Liver (tissue), 9 donors: ENCODE results near the gene ABL1. TPM values are rescaled to one million over a fixed set of nuclear protein-coding genes. Genes with fewer than 3 reads are reported as not detected.

ENCODE experiments used
- DNase-seq: peaks from one replicate; pipeline ENCODE4 v3.0.0-alpha.2; 2017; ENCODE audit warnings: low spot score
- H3K27ac ChIP-seq, 2 donors: one replicate each; pipeline ENCODE4 v1.7.0; 2013; ENCODE audit warnings: inconsistent platforms in 2 of 2, low read length in 2 of 2, control low read depth in 1 of 2, low read depth in 1 of 2, mild to moderate bottlenecking in 1 of 2
- H3K27me3 ChIP-seq, 4 donors: one replicate each; pipeline versions ENCODE4 v1.6.1 to v1.7.0; 2013; ENCODE audit warnings: low read length in 3 of 4, inconsistent platforms in 1 of 4, mild to moderate bottlenecking in 1 of 4, moderate library complexity in 1 of 4; ENCODE audit not compliant: control insufficient read depth in 4 of 4, insufficient read depth in 4 of 4
- H3K36me3 ChIP-seq, 4 donors: one replicate each; pipeline versions ENCODE4 v1.6.1 to v1.7.0; 2013; ENCODE audit warnings: low read length in 3 of 4, mild to moderate bottlenecking in 3 of 4, low read depth in 1 of 4, moderate library complexity in 1 of 4; ENCODE audit not compliant: control insufficient read depth in 4 of 4, insufficient read depth in 3 of 4
- H3K4me1 ChIP-seq, 4 donors: one replicate each; pipeline versions ENCODE4 v1.6.1 to v1.7.0; 2013; ENCODE audit warnings: low read length in 3 of 4, mild to moderate bottlenecking in 3 of 4, moderate library complexity in 1 of 4; ENCODE audit not compliant: control insufficient read depth in 4 of 4, insufficient read depth in 4 of 4
- H3K4me3 ChIP-seq, 3 donors: one replicate each; pipeline versions ENCODE4 v1.6.1 to v1.7.0; 2013; ENCODE audit warnings: low read length in 3 of 3, control low read depth in 1 of 3, low read depth in 1 of 3, mild to moderate bottlenecking in 1 of 3
- H3K9ac ChIP-seq, 2 donors: one replicate each; pipeline ENCODE4 v1.7.0; 2013; ENCODE audit warnings: low read length in 2 of 2, mild to moderate bottlenecking in 2 of 2, moderate library complexity in 2 of 2, control low read depth in 1 of 2, low read depth in 1 of 2
- H3K9me3 ChIP-seq, 4 donors: one replicate each; pipeline versions ENCODE4 v1.6.1 to v1.7.0; 2013; ENCODE audit warnings: low read length in 3 of 4; ENCODE audit not compliant: control insufficient read depth in 4 of 4
- EGR1 ChIP-seq, 2 donors: IDR thresholded peaks; 2 replicates each; pipeline ENCODE4 v1.6.1; 2016 to 2018; ENCODE audit warnings: antibody characterized with exemption in 2 of 2, low read depth in 2 of 2
- FOXA1 ChIP-seq: IDR thresholded peaks from 2 replicates; pipeline ENCODE4 v1.6.1; 2016; ENCODE audit warnings: antibody characterized with exemption
- GABPA ChIP-seq, 2 donors: IDR thresholded peaks in 1 of 2; conservative IDR thresholded peaks in 1 of 2; 2 replicates each; pipeline ENCODE4 v1.6.1; 2016; ENCODE audit warnings: antibody characterized with exemption in 2 of 2, mild to moderate bottlenecking in 1 of 2, moderate library complexity in 1 of 2
- HNF4G ChIP-seq: IDR thresholded peaks from 2 replicates; pipeline ENCODE4 v1.6.1; 2016; ENCODE audit warnings: antibody characterized with exemption
- JUND ChIP-seq, 2 donors: IDR thresholded peaks; 2 replicates each; pipeline ENCODE4 v1.6.1; 2016; ENCODE audit warnings: antibody characterized with exemption in 2 of 2
- NR2F2 ChIP-seq: IDR thresholded peaks from 2 replicates; pipeline ENCODE4 v1.6.1; 2016; ENCODE audit warnings: antibody characterized with exemption
- RAD21 ChIP-seq, 2 donors: IDR thresholded peaks; 2 replicates each; pipeline ENCODE4 v1.6.1; 2016; ENCODE audit warnings: antibody characterized with exemption in 2 of 2, mild to moderate bottlenecking in 2 of 2
- RXRA ChIP-seq, 2 donors: IDR thresholded peaks; 2 replicates each; pipeline ENCODE4 v1.6.1; 2017 to 2018; ENCODE audit warnings: antibody characterized with exemption in 2 of 2, mild to moderate bottlenecking in 1 of 2
- SP1 ChIP-seq: IDR thresholded peaks from 2 replicates; pipeline ENCODE4 v1.6.1; 2018; ENCODE audit warnings: antibody characterized with exemption, mild to moderate bottlenecking
- WGBS: extraction: QIAGEN DNeasy Blood & Tissue Kit; methylation state at CpG from one replicate; pipeline ENCODE4 v1.1.7; 2013; 5-methylcytosine and 5-hydroxymethylcytosine counted together
- polyA plus RNA-seq, 2 donors: library from polyadenylated mRNA; stranded (reverse) in 1 of 2; unstranded in 1 of 2; fragments of 200-250 nt in 1 of 2; fragments of >200 nt in 1 of 2; fragmentation: Nextera tagmentation in 1 of 2; extraction: Ambion mirVana in 1 of 2; gene quantifications; one replicate each; pipeline versions ENCODE4 v1.2.1 to v1.2.3, GENCODE V29; 2013 to 2015
- total RNA-seq, 2 donors: library from RNA; depleted of rRNA; stranded (reverse); fragments of >200 nt; gene quantifications; one replicate each; pipeline ENCODE4 v1.2.3, GENCODE V29; 2014
- TF ChIP-seq, protein P1 (sequence below): IDR thresholded peaks from 2 replicates; pipeline ENCODE4 v1.6.1; 2016; ENCODE audit warnings: antibody characterized with exemption
- TF ChIP-seq, protein P2 (sequence below): IDR thresholded peaks from 2 replicates; pipeline ENCODE4 v1.6.1; 2016; ENCODE audit warnings: antibody characterized with exemption, mild to moderate bottlenecking
- TF ChIP-seq, protein P3 (sequence below): IDR thresholded peaks from 2 replicates; pipeline ENCODE4 v1.6.1; 2016; ENCODE audit warnings: antibody characterized with exemption
- TF ChIP-seq, protein P4 (sequence below): fragments of 150-350 bp; IDR thresholded peaks from 2 replicates; pipeline ENCODE4 v1.5.1; 2017; ENCODE audit warnings: improper control_type of control experiment, low read depth, low read length; ENCODE audit not compliant: missing input control
- donor health status: healthy.
- donor health status: healthy.
- donor health status: healthy.
- donor health status: healthy.
- donor health status: healthy.

ABL1 gene
- total and polyA plus RNA-seq, 4 donors = 4.2 to 14.2 (median 10.9) TPM

DNA sequence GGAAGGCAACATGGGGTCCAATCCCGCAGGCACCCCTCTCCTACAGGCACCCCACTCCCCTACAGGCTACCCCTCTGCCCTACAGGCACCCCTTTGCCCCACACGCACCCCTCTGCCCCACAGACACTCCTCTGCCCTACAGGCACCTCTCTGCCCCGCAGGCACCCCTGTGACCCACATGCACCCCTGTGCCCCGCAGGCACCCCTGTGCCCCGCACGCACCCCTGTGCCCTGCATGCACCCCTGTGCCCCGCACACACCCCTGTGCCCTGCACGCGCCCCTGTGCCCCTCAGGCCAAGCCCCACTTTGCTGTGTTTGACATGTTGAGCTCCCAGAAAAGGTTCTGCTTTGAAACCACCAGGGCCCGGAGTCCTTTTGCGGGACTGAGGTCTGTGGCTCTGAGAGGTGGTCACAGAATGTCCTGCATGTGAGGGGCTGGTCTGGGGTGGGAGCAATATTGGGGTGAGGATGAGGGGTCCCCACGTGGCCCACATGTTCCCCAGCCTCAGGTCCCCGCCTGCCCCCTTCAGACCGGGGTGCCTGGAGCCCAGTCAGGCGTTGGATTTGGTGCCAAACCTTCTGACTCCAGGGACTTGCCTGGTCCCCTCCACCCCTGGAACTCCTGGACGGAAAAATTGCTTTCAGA is 62.2 kb downstream of the ABL1 start (continued):
- TF ChIP-seq, protein P1, sequence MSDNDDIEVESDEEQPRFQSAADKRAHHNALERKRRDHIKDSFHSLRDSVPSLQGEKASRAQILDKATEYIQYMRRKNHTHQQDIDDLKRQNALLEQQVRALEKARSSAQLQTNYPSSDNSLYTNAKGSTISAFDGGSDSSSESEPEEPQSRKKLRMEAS = no peak
- no peak for TF ChIP-seq RXRA (IDR thresholded peaks at IDR 0.05)
- no peak for TF ChIP-seq SP1

DNA sequence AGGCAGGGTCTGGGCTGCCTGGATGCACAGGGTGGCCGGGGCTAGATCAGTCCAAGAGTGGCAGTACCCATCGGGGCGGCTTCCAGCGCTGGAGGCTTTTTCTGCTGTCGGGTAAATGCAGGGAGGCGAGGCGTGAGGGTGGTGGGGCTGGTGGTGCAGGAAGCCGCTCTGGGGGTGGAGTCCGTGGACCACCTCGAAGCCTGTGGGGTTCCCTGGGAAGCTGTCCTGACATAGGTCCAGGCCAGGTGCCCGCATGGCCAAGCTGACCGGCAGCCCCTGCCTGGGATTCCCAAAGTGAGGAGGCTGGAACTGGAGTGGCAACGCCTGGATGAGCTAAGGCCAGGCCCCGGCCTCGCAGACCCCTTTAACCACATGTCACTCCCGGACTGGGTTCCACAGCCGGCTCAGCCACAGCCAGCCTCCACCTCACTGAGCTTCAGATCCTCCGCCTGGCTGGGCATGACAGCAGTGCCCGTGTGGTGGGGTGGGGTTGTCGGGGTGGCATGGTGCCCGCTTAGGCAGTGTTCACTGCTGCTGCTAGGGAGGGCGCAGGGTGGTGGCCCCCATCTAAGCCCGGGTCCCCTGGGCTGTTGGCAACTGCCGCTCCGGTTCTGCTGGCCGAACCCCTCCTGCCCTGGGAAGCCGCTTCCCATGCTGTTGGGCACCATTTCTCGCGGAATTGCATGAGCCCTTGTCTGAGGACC is 62.9 kb downstream of the ABL1 start:
- Histone ChIP-seq H3K4me3 (no peak overlapping the region), H3K27ac (no peak overlapping the region), H3K36me3 (no peaks in the 10 kb centered on the region), H3K4me1 (no peaks in the 10 kb centered on the region), H3K9me3 (no peaks in the 10 kb centered on the region), H3K27me3 (no peaks in the 10 kb centered on the region), H3K9ac (no peak overlapping the region)
- 76% methylated on average over 29 of the region's 29 CpGs for WGBS
- DNase-seq = no peak
- TF ChIP-seq, protein P1 = no peak
- TF ChIP-seq RAD21 (IDR thresholded peaks at IDR 0.05) (no peak), JUND (IDR thresholded peaks at IDR 0.05) (no peak), HNF4G (no peak), FOXA1 (no peak), GABPA (IDR thresholded peaks at IDR 0.05 in 1 of 2, conservative IDR thresholded peaks at IDR 0.05 in 1 of 2) (no peak)
- TF ChIP-seq, protein P2, sequence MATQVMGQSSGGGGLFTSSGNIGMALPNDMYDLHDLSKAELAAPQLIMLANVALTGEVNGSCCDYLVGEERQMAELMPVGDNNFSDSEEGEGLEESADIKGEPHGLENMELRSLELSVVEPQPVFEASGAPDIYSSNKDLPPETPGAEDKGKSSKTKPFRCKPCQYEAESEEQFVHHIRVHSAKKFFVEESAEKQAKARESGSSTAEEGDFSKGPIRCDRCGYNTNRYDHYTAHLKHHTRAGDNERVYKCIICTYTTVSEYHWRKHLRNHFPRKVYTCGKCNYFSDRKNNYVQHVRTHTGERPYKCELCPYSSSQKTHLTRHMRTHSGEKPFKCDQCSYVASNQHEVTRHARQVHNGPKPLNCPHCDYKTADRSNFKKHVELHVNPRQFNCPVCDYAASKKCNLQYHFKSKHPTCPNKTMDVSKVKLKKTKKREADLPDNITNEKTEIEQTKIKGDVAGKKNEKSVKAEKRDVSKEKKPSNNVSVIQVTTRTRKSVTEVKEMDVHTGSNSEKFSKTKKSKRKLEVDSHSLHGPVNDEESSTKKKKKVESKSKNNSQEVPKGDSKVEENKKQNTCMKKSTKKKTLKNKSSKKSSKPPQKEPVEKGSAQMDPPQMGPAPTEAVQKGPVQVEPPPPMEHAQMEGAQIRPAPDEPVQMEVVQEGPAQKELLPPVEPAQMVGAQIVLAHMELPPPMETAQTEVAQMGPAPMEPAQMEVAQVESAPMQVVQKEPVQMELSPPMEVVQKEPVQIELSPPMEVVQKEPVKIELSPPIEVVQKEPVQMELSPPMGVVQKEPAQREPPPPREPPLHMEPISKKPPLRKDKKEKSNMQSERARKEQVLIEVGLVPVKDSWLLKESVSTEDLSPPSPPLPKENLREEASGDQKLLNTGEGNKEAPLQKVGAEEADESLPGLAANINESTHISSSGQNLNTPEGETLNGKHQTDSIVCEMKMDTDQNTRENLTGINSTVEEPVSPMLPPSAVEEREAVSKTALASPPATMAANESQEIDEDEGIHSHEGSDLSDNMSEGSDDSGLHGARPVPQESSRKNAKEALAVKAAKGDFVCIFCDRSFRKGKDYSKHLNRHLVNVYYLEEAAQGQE = no peak
- TF ChIP-seq, protein P3, sequence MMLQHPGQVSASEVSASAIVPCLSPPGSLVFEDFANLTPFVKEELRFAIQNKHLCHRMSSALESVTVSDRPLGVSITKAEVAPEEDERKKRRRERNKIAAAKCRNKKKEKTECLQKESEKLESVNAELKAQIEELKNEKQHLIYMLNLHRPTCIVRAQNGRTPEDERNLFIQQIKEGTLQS = no peak
- TF ChIP-seq, protein P4, sequence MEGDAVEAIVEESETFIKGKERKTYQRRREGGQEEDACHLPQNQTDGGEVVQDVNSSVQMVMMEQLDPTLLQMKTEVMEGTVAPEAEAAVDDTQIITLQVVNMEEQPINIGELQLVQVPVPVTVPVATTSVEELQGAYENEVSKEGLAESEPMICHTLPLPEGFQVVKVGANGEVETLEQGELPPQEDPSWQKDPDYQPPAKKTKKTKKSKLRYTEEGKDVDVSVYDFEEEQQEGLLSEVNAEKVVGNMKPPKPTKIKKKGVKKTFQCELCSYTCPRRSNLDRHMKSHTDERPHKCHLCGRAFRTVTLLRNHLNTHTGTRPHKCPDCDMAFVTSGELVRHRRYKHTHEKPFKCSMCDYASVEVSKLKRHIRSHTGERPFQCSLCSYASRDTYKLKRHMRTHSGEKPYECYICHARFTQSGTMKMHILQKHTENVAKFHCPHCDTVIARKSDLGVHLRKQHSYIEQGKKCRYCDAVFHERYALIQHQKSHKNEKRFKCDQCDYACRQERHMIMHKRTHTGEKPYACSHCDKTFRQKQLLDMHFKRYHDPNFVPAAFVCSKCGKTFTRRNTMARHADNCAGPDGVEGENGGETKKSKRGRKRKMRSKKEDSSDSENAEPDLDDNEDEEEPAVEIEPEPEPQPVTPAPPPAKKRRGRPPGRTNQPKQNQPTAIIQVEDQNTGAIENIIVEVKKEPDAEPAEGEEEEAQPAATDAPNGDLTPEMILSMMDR = no peak

DNA sequence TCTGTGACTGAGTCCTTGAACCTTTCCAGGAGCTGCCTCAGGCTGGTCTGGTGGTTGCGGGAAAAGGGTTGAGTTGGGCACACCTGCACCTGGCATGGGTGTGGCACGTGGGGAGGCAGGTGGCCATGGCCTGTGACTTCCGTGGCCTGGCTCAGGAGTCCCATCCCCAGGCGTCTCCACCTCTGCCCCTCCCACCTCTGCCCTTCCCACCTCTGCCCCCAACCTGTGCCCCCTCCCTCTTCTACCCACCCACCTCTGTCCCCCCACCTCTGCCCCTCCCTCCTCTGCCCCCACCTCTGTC is 63.4 kb downstream of the ABL1 start:
- no peak overlapping the region for H3K27ac ChIP-seq
- no peak overlapping the region for H3K4me3 ChIP-seq
- no peaks in the 10 kb centered on the region for H3K9me3 ChIP-seq
- WGBS = 64% methylated on average over 4 of the region's 4 CpGs
- no peaks in the 10 kb centered on the region for H3K36me3 ChIP-seq
- DNase-seq = no peak
- no peak overlapping the region for H3K9ac ChIP-seq
- no peaks in the 10 kb centered on the region for H3K27me3 ChIP-seq
- no peaks in the 10 kb centered on the region for H3K4me1 ChIP-seq
- TF ChIP-seq SP1 (no peak), HNF4G (no peak), EGR1 (IDR thresholded peaks at IDR 0.05; ENCODE audit: low read depth in 2 of 2) (no peak), JUND (IDR thresholded peaks at IDR 0.05) (no peak), RAD21 (IDR thresholded peaks at IDR 0.05) (no peak), NR2F2 (no peak), FOXA1 (no peak)
